GM21786 (cell line): ENCODE measurements around the gene RPL32.
A peak's percentile ranks its signal among the peaks of the same experiment; 100 is the strongest.
"Not testable (repeated sequence)": the region's sequence is repeated elsewhere in the genome, so short reads cannot be mapped to it uniquely, and the experiment has no call there.

Experiments
- ATAC-seq: cut with Tn5 transposase; IDR thresholded peaks from one replicate; pipeline ENCODE4 v1.9.1; 2021; ENCODE audit not compliant: unreplicated experiment

Gene RPL32

GRCh38 chr3:12868039-12869034 lies 27.0 kb upstream of the RPL32 start:
- peak; percentile 54 for ATAC-seq

GRCh38 chr3:12866836-12867235 lies 25.5 kb upstream of the RPL32 start:
- ATAC-seq, result no peak

- no peak for ATAC-seq
Observed at GRCh38 chr3:12865271-12865670, 23.9 kb upstream of the RPL32 start.

- no peak for ATAC-seq
Observed at GRCh38 chr3:12862387-12862786, 21.0 kb upstream of the RPL32 start.

GRCh38 chr3:12861611-12862010 lies 20.2 kb upstream of the RPL32 start:
- ATAC-seq, result no peak

- no peak for ATAC-seq
Observed at GRCh38 chr3:12859840-12860239, 18.5 kb upstream of the RPL32 start.

- ATAC-seq, result no peak
Observed at GRCh38 chr3:12856626-12857025, 15.3 kb upstream of the RPL32 start.

GRCh38 chr3:12854565-12854964 lies 13.2 kb upstream of the RPL32 start:
- ATAC-seq, result no peak

- ATAC-seq, result not testable (repeated sequence)
Observed at GRCh38 chr3:12853847-12854246, 12.5 kb upstream of the RPL32 start.

- ATAC-seq, result no peak
Observed at GRCh38 chr3:12852201-12852600, 10.8 kb upstream of the RPL32 start.

GRCh38 chr3:12845811-12846210 lies 4.4 kb upstream of the RPL32 start:
- ATAC-seq, result no peak

GRCh38 chr3:12842469-12842868 lies 1.1 kb upstream of the RPL32 start:
- ATAC-seq, result no peak

GRCh38 chr3:12841970-12842328 lies 584 bp upstream of the RPL32 start:
- no peak for ATAC-seq

- ATAC-seq, result peak; percentile 28
Observed at GRCh38 chr3:12840591-12841148, 695 bp downstream of the RPL32 start.

- not testable (repeated sequence) for ATAC-seq
Observed at GRCh38 chr3:12840148-12840547, 1.2 kb downstream of the RPL32 start.

- ATAC-seq, result no peak
Observed at GRCh38 chr3:12839156-12839946, 2.0 kb downstream of the RPL32 start.

GRCh38 chr3:12838179-12838965 lies 3.0 kb downstream of the RPL32 start:
- ATAC-seq, result no peak

GRCh38 chr3:12837295-12837986 lies 3.9 kb downstream of the RPL32 start:
- ATAC-seq, result no peak

GRCh38 chr3:12835052-12835665 lies 6.2 kb downstream of the RPL32 start:
- ATAC-seq, result no peak
